Skeletal muscle cell (primary cell): ENCODE measurements around the gene TSPAN15.

Experiments
- DNase-seq: peaks from one replicate; pipeline ENCODE4 v3.0.0-alpha.2; 2010; ENCODE audit warnings: low read depth
- H3K4me3 ChIP-seq: 2 replicates; pipeline ENCODE4 v1.5.1; 2011; ENCODE audit warnings: low read depth, mild to moderate bottlenecking, control low read depth, low read length, moderate library complexity

TSPAN15 gene

GRCh38 chr10:69461243-69462025 lies 10.2 kb downstream of the TSPAN15 start:
- DNase-seq, result no peak
- no peak overlapping the region for H3K4me3 ChIP-seq

- DNase-seq, result no peak
- H3K4me3 ChIP-seq, result no peak overlapping the region
These were observed 12.6 kb downstream of the TSPAN15 start for GRCh38 chr10:69463886-69464285.

- no peak overlapping the region for H3K4me3 ChIP-seq
- no peak for DNase-seq
These were observed 13.1 kb downstream of the TSPAN15 start for GRCh38 chr10:69464401-69464800.

GRCh38 chr10:69464801-69465401 lies 13.6 kb downstream of the TSPAN15 start:
- DNase-seq, result no peak
- H3K4me3 ChIP-seq, result no peak overlapping the region

GRCh38 chr10:69465457-69466157 lies 14.3 kb downstream of the TSPAN15 start:
- no peak overlapping the region for H3K4me3 ChIP-seq
- no peak for DNase-seq

- no peak overlapping the region for H3K4me3 ChIP-seq
- DNase-seq, result no peak
These were observed 14.9 kb downstream of the TSPAN15 start for GRCh38 chr10:69466158-69466490.

- no peak overlapping the region for H3K4me3 ChIP-seq
- DNase-seq, result no peak
These were observed 15.4 kb downstream of the TSPAN15 start for GRCh38 chr10:69466689-69467088.

- H3K4me3 ChIP-seq, result no peak overlapping the region
- DNase-seq, result no peak
These were observed 16.9 kb downstream of the TSPAN15 start for GRCh38 chr10:69467928-69468750.

GRCh38 chr10:69468751-69469089 lies 17.5 kb downstream of the TSPAN15 start:
- no peak overlapping the region for H3K4me3 ChIP-seq
- no peak for DNase-seq

- no peak overlapping the region for H3K4me3 ChIP-seq
- no peak for DNase-seq
These were observed 18.7 kb downstream of the TSPAN15 start for GRCh38 chr10:69469976-69470375.

- H3K4me3 ChIP-seq, result no peak overlapping the region
- DNase-seq, result no peak
These were observed 19.5 kb downstream of the TSPAN15 start for GRCh38 chr10:69470463-69471384.

- DNase-seq, result no peak
- no peak overlapping the region for H3K4me3 ChIP-seq
These were observed 20.9 kb downstream of the TSPAN15 start for GRCh38 chr10:69472142-69472541.

GRCh38 chr10:69472544-69472943 lies 21.3 kb downstream of the TSPAN15 start:
- no peak for DNase-seq
- H3K4me3 ChIP-seq, result no peak overlapping the region

- H3K4me3 ChIP-seq, result no peak overlapping the region
These were observed 22.2 kb downstream of the TSPAN15 start for GRCh38 chr10:69473304-69473990.

GRCh38 chr10:69474742-69475432 lies 23.6 kb downstream of the TSPAN15 start:
- H3K4me3 ChIP-seq, result no peak overlapping the region
- peak; percentile 68 for DNase-seq

More at GRCh38 chr10:69473304-69473990, 22.2 kb downstream of the TSPAN15 start:
- DNase-seq, result no peak

- no peak overlapping the region for H3K4me3 ChIP-seq
- DNase-seq, result no peak
These were observed 24.2 kb downstream of the TSPAN15 start for GRCh38 chr10:69475433-69475830.

GRCh38 chr10:69477968-69478597 lies 26.8 kb downstream of the TSPAN15 start:
- DNase-seq, result no peak

More at GRCh38 chr10:69477968-69478597, 26.8 kb downstream of the TSPAN15 start:
- H3K4me3 ChIP-seq, result no peak overlapping the region
